Measurements from ENCODE around the gene A2ML1. TPM values are rescaled to one million over a fixed set of nuclear protein-coding genes. Genes with fewer than 3 reads are reported as not detected.

The A2ML1 gene
- total and polyA plus RNA-seq, 2 of the 4 experiments (the other 2 are of a cell fraction): not detected

DNA sequence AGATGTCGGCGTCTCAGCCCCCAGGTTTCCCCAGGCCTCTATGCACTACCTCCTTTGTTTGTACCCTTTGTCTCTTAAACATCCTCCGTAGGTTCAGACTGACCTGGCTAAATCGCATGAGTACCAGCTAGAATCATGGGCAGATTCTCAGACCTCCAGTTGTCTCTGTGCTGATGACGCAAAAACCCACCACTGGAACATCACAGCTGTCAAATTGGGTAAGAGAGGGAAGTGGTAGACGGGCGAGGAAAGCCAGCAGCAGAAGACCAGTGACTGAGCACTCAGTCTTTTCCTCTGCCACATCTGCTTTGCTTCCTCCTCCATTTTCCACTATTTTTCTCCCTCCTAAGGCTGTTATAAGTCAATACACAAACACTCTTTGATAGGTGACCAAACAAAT, 29.7 kb downstream of the A2ML1 start:
- Histone ChIP-seq H3K4me2 (ENCODE audit: low read depth, low read length) (no peak overlapping the region), H3K27me3 (ENCODE audit: control insufficient read depth, insufficient read depth, low read length) (no peaks in the 10 kb centered on the region; the same call in 1 of the 2 replicates), H3K79me1 (ENCODE audit: low read depth in 1 of 2, low read length in 2 of 2) (no peaks in the 10 kb centered on the region), H2AFZ (replicated peaks; ENCODE audit: low read length, poor library complexity) (no peak overlapping the region), H3K56ac (ENCODE audit: extremely low read depth, insufficient read depth, low read length) (no peak overlapping the region), H2BK20ac (ENCODE audit: low read depth, low read length) (no peak overlapping the region), H3K9ac (ENCODE audit: low read depth, low read length) (no peak overlapping the region), H4K20me1 (ENCODE audit: insufficient read depth, low read length) (no peaks in the 10 kb centered on the region), H4K5ac (ENCODE audit: low read depth, low read length) (no peak overlapping the region), H3K14ac (replicated peaks; ENCODE audit: low read depth, low read length) (no peak overlapping the region), H4K91ac (ENCODE audit: insufficient read depth, low read depth, low read length) (no peak overlapping the region), H2BK5ac (ENCODE audit: low read depth, low read length, poor library complexity, severe bottlenecking) (no peak overlapping the region), H3K4me3 (ENCODE audit: insufficient read depth, low read depth, low read length) (no peak overlapping the region), H4K8ac (ENCODE audit: low read depth in 2 of 2, low read length in 2 of 2) (no peak overlapping the region), H2AK5ac (ENCODE audit: low read depth, low read length) (no peak overlapping the region), H2BK120ac (ENCODE audit: low read depth, low read length) (no peak overlapping the region), H3K4ac (ENCODE audit: low read depth, low read length) (no peak overlapping the region), H3K4me1 (ENCODE audit: control insufficient read depth, insufficient read depth, low read length) (no peaks in the 10 kb centered on the region), H3K27ac (ENCODE audit: insufficient read depth, low read length) (no peak overlapping the region), H2AK9ac (replicated peaks; ENCODE audit: low read depth, low read length, poor library complexity) (no peak overlapping the region), H3K9me1 (ENCODE audit: insufficient read depth, low read length) (no peaks in the 10 kb centered on the region), H3K18ac (ENCODE audit: low read depth, low read length) (no peak overlapping the region), H3K9me3 (ENCODE audit: control insufficient read depth, insufficient read depth, low read length) (no peaks in the 10 kb centered on the region), H3K23ac (ENCODE audit: low read depth, low read length) (no peak overlapping the region), H3K36me3 (ENCODE audit: control insufficient read depth, insufficient read depth, low read length) (no peaks in the 10 kb centered on the region), H2BK15ac (ENCODE audit: low read depth, low read length) (no peak overlapping the region)
- CTCF ChIA-PET: no interaction called here
- DNase-seq (no peak), ATAC-seq (ENCODE audit: low read depth) (no peak)
- intact Hi-C loops (cut with micrococcal nuclease): no loop called here
- in situ Hi-C loops (cut with MboI; ENCODE audit: low sequenced_read_pairs): no loop called here
- TF ChIP-seq CHD1 (IDR thresholded peaks at IDR 0.05; ENCODE audit: low read depth, low read length) (no peak), CEBPB (IDR thresholded peaks at IDR 0.05; ENCODE audit: low read depth, low read length) (no peak), MAZ (IDR thresholded peaks at IDR 0.05; ENCODE audit: borderline replicate concordance, low read depth, low read length) (no peak), POLR2A (IDR thresholded peaks at IDR 0.05; ENCODE audit: low read depth, low read length) (no peak), MAFK (IDR thresholded peaks at IDR 0.05; ENCODE audit: low read depth, low read length) (no peak), BHLHE40 (IDR thresholded peaks at IDR 0.05; ENCODE audit: low read depth, low read length) (no peak), RFX5 (IDR thresholded peaks at IDR 0.05; ENCODE audit: low read depth, low read length) (no peak), RAD21 (IDR thresholded peaks at IDR 0.05; ENCODE audit: low read length) (no peak)
- TF ChIP-seq, protein P1, sequence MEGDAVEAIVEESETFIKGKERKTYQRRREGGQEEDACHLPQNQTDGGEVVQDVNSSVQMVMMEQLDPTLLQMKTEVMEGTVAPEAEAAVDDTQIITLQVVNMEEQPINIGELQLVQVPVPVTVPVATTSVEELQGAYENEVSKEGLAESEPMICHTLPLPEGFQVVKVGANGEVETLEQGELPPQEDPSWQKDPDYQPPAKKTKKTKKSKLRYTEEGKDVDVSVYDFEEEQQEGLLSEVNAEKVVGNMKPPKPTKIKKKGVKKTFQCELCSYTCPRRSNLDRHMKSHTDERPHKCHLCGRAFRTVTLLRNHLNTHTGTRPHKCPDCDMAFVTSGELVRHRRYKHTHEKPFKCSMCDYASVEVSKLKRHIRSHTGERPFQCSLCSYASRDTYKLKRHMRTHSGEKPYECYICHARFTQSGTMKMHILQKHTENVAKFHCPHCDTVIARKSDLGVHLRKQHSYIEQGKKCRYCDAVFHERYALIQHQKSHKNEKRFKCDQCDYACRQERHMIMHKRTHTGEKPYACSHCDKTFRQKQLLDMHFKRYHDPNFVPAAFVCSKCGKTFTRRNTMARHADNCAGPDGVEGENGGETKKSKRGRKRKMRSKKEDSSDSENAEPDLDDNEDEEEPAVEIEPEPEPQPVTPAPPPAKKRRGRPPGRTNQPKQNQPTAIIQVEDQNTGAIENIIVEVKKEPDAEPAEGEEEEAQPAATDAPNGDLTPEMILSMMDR (conservative IDR thresholded peaks at IDR 0.05; ENCODE audit: low read depth, low read length): no peak
- no CpG with 5 or more reads among the region's 7 CpGs for WGBS, 2 experiments (ENCODE audit: extremely low coverage in 2 of 2, insufficient read length in 1 of 2)
- no TSS peak for BruUV-seq (replicated peaks)
- dilution Hi-C loops (cut with HindIII; ENCODE audit: low sequenced_read_pairs, unreplicated experiment): no loop called here
- POLR2A ChIA-PET (ENCODE audit: unreplicated experiment): no interaction called here
